Liver (tissue), 3 donors: ENCODE results near the gene INPP5K.

Experiments used
- ATF3 ChIP-seq: IDR thresholded peaks from 2 replicates; pipeline ENCODE4 v1.6.1; 2016; ENCODE audit warnings: antibody characterized with exemption
- EGR1 ChIP-seq, 2 donors: IDR thresholded peaks; 2 replicates each; pipeline ENCODE4 v1.6.1; 2016 to 2018; ENCODE audit warnings: antibody characterized with exemption in 2 of 2, low read depth in 2 of 2
- FOXA1 ChIP-seq: IDR thresholded peaks from 2 replicates; pipeline ENCODE4 v1.6.1; 2016; ENCODE audit warnings: antibody characterized with exemption
- FOXA2 ChIP-seq: IDR thresholded peaks from 2 replicates; pipeline ENCODE4 v1.6.1; 2016; ENCODE audit warnings: antibody characterized with exemption
- GABPA ChIP-seq, 2 donors: IDR thresholded peaks in 1 of 2; conservative IDR thresholded peaks in 1 of 2; 2 replicates each; pipeline ENCODE4 v1.6.1; 2016; ENCODE audit warnings: antibody characterized with exemption in 2 of 2, mild to moderate bottlenecking in 1 of 2, moderate library complexity in 1 of 2
- JUND ChIP-seq, 2 donors: IDR thresholded peaks; 2 replicates each; pipeline ENCODE4 v1.6.1; 2016; ENCODE audit warnings: antibody characterized with exemption in 2 of 2
- RAD21 ChIP-seq, 2 donors: IDR thresholded peaks; 2 replicates each; pipeline ENCODE4 v1.6.1; 2016; ENCODE audit warnings: antibody characterized with exemption in 2 of 2, mild to moderate bottlenecking in 2 of 2
- REST ChIP-seq: IDR thresholded peaks from 2 replicates; pipeline ENCODE4 v1.6.1; 2016; ENCODE audit warnings: antibody characterized with exemption, mild to moderate bottlenecking
- SP1 ChIP-seq: IDR thresholded peaks from 2 replicates; pipeline ENCODE4 v1.6.1; 2018; ENCODE audit warnings: antibody characterized with exemption, mild to moderate bottlenecking
- YY1 ChIP-seq: IDR thresholded peaks from 2 replicates; pipeline ENCODE4 v1.6.1; 2016; ENCODE audit warnings: antibody characterized with exemption, mild to moderate bottlenecking
- ZBTB33 ChIP-seq: IDR thresholded peaks from 2 replicates; pipeline ENCODE4 v1.6.1; 2016; ENCODE audit warnings: antibody characterized with exemption
- TF ChIP-seq, protein P1 (sequence below): fragments of 150-350 bp; IDR thresholded peaks from 2 replicates; pipeline ENCODE4 v1.5.1; 2017; ENCODE audit warnings: improper control_type of control experiment, low read depth, low read length; ENCODE audit not compliant: missing input control
- TF ChIP-seq, protein P2 (sequence below): IDR thresholded peaks from 2 replicates; pipeline ENCODE4 v1.6.1; 2016; ENCODE audit warnings: antibody characterized with exemption
- donor health status: healthy.
- donor health status: healthy.

GRCh38 chr17:1529863-1530262 is 13.5 kb upstream of the INPP5K start:
- TF ChIP-seq, protein P1, sequence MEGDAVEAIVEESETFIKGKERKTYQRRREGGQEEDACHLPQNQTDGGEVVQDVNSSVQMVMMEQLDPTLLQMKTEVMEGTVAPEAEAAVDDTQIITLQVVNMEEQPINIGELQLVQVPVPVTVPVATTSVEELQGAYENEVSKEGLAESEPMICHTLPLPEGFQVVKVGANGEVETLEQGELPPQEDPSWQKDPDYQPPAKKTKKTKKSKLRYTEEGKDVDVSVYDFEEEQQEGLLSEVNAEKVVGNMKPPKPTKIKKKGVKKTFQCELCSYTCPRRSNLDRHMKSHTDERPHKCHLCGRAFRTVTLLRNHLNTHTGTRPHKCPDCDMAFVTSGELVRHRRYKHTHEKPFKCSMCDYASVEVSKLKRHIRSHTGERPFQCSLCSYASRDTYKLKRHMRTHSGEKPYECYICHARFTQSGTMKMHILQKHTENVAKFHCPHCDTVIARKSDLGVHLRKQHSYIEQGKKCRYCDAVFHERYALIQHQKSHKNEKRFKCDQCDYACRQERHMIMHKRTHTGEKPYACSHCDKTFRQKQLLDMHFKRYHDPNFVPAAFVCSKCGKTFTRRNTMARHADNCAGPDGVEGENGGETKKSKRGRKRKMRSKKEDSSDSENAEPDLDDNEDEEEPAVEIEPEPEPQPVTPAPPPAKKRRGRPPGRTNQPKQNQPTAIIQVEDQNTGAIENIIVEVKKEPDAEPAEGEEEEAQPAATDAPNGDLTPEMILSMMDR: no peak
- no peak for TF ChIP-seq SP1
- no peak for TF ChIP-seq JUND (IDR thresholded peaks at IDR 0.05)
- TF ChIP-seq, protein P2, sequence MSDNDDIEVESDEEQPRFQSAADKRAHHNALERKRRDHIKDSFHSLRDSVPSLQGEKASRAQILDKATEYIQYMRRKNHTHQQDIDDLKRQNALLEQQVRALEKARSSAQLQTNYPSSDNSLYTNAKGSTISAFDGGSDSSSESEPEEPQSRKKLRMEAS: no peak
- TF ChIP-seq EGR1 (IDR thresholded peaks at IDR 0.05; ENCODE audit: low read depth in 2 of 2): no peak
- TF ChIP-seq YY1: no peak
- no peak for TF ChIP-seq REST
- TF ChIP-seq ATF3: no peak
- TF ChIP-seq RAD21 (IDR thresholded peaks at IDR 0.05): no peak
- TF ChIP-seq ZBTB33: no peak
- TF ChIP-seq FOXA2: no peak
- no peak for TF ChIP-seq FOXA1
- no peak for TF ChIP-seq GABPA (IDR thresholded peaks at IDR 0.05 in 1 of 2, conservative IDR thresholded peaks at IDR 0.05 in 1 of 2)
